ENCODE results near the gene IL13. TPM values are rescaled to one million over a fixed set of nuclear protein-coding genes. Genes with fewer than 3 reads are reported as not detected.

IL13 gene
- total and polyA plus RNA-seq, 2 donors (not counting 3 experiments of a cell fraction or from before 2014, with no cell fraction given): 0.06 TPM; not detected in 1

DNA sequence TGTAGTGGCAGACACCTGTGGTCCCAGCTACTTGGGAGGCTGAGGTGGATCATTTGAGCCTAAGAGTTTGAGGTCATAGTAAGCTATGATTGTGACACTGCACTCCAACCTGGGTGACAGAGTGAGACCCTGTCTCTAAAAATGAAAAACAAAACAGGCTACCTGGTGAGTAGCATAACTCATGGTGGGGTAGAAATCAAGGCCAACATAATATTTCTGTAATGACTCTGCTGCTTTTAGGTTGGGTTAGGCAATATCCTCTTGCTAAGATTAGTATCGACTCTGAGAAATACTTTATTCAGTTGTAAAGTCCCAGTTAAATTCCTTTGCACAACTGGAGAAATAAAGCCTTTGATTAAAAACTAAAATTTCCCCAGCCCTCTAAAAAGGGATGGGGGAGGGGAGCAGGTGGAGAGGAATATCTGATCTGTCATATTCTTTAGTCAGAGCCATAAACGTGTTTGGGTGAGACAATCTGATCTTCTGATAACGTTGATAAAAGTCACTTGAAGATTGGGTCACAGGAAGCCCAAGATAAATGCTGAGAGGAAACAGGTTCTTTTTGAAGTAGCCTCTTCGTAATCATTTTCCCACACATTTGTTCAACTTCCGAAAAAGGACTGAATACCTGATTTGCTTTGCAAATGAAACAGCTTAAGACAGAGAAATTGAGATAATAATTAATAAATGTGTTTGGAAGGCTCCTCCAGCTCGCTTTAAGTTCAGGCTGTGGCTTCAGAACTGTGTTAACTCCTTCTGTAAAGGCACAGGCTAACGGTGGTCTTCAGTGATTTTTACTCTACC, 30.8 kb downstream of the IL13 start:
- no peaks in the 10 kb centered on the region for H3K27me3 ChIP-seq (ENCODE audit: control insufficient read depth in 2 of 2, insufficient read depth in 2 of 2, low read length in 2 of 2)
- no peaks in the 10 kb centered on the region for H4K20me1 ChIP-seq (replicated peaks; ENCODE audit: control insufficient read depth, extremely low read depth, insufficient read depth, low read length)
- no peaks in the 10 kb centered on the region for H3K36me3 ChIP-seq (ENCODE audit: control insufficient read depth in 2 of 2, extremely low read depth in 1 of 2, insufficient read depth in 2 of 2, low read length in 2 of 2)
- ChIA-PET POLR2A (no interaction called here), CTCF (interaction anchor here (0.9 to 1.7 kb wide), 2 partner anchors 15 to 27 kb away, joined by 3 to 5 read pairs; no protein-coding TSS in a partner anchor)
- no peaks in the 10 kb centered on the region for H3K4me1 ChIP-seq (ENCODE audit: control insufficient read depth, extremely low read depth, insufficient read depth, low read length)
- no peak overlapping the region for H3K4me2 ChIP-seq (ENCODE audit: insufficient read depth, low read length)
- no peaks in the 10 kb centered on the region for H3K79me2 ChIP-seq (ENCODE audit: control insufficient read depth, insufficient read depth, low read length)
- H3K9me3 ChIP-seq (replicated peaks; ENCODE audit: control insufficient read depth, insufficient read depth, low read length): no peaks in the 10 kb centered on the region
- TF ChIP-seq GATA2 (IDR thresholded peaks at IDR 0.05; ENCODE audit: insufficient read depth, insufficient read length, low read depth, low read length) (no peak), POLR2AphosphoS5 (IDR thresholded peaks at IDR 0.05; ENCODE audit: insufficient read depth, low read depth, low read length) (no peak), MYC (IDR thresholded peaks at IDR 0.05; ENCODE audit: low read depth, low read length) (no peak), JUN (IDR thresholded peaks at IDR 0.05; ENCODE audit: borderline replicate concordance, insufficient read depth, insufficient read length, low read depth) (no peak), FOS (IDR thresholded peaks at IDR 0.05; ENCODE audit: borderline replicate concordance, insufficient read depth, low read length) (no peak), EZH2 (IDR thresholded peaks at IDR 0.05; ENCODE audit: borderline replicate concordance, low read depth, low read length, severe bottlenecking) (no peak), POLR2A (IDR thresholded peaks at IDR 0.05; ENCODE audit: low read depth, low read length) (no peak), CTCF (IDR thresholded peaks at IDR 0.05; ENCODE audit: extremely low read depth in 1 of 2, insufficient read depth in 1 of 2, low read depth in 1 of 2, low read length in 2 of 2) (no peak)
- TF ChIP-seq, protein P1, sequence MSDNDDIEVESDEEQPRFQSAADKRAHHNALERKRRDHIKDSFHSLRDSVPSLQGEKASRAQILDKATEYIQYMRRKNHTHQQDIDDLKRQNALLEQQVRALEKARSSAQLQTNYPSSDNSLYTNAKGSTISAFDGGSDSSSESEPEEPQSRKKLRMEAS (IDR thresholded peaks at IDR 0.05; ENCODE audit: insufficient read depth, insufficient read length): no peak
- no peak overlapping the region for H3K27ac ChIP-seq (ENCODE audit: insufficient read depth, low read depth, low read length)
- H2AFZ ChIP-seq (ENCODE audit: low read depth, low read length): no peak overlapping the region
- H3K9ac ChIP-seq (replicated peaks; ENCODE audit: extremely low read depth, insufficient read depth, low read length): no peak overlapping the region
- no peaks in the 10 kb centered on the region for H3K9me1 ChIP-seq (replicated peaks; ENCODE audit: control insufficient read depth, extremely low read depth, insufficient read depth, low read length)
- H3K4me3 ChIP-seq (replicated peaks in 1 of 3; ENCODE audit: insufficient read depth in 1 of 3, low read depth in 1 of 3, low read length in 3 of 3): no peak overlapping the region
- FAIRE-seq (no peak), DNase-seq (ENCODE audit: low read depth, low spot score) (no peak)
- no TSS peak for BruUV-seq (replicated peaks)
- intact Hi-C loops (cut with micrococcal nuclease): no loop called here
- dilution Hi-C loops (cut with MboI; ENCODE audit: extremely low pct_ligation_motif_present, low sequenced_read_pairs): no loop called here
